C4-2B (cell line): ENCODE measurements around the gene ATP6AP1.

Experiments used
- ZFX ChIP-seq: fragments of 450-650 bp; IDR thresholded peaks from 2 replicates; pipeline ENCODE4 v1.6.1; 2017
- TF ChIP-seq, protein P1 (sequence below): fragments of 450-650 bp; conservative IDR thresholded peaks from 2 replicates; pipeline ENCODE4 v1.5.1; 2017; ENCODE audit warnings: mild to moderate bottlenecking

DNA sequence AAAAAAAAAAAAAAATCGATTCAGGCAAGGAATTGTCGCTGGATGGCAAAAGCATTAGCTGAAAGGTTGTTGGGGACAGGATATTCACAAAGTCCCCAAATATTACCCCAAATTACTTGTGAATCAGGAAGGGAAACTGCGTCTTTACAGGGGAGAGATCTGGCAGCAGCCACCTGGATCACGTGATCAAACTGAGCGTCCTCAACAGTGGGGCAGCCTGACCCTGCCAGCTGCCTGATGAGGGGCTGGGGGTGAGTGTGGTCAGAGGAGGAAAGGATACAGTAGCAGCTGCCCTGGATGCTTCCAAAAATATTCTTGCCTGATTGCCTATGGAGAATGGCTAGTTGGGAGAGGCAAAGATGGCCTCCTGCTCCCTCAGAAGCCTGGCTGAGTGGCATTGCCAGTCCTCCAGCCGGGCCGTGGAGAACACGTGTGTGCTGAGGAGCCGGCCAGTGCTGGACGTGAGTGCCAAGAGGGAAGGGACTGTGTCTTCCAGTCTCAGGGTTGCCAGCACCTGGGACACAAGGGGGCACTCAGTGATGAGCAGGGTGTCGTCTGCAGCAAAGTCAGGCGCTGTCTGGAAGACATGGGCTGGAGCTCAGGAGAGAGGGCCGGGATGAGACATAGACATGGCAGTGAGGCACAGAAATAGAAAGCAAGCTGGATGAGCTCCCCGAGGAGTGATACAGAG lies 53.6 kb downstream of the ATP6AP1 start:
- TF ChIP-seq, protein P1, sequence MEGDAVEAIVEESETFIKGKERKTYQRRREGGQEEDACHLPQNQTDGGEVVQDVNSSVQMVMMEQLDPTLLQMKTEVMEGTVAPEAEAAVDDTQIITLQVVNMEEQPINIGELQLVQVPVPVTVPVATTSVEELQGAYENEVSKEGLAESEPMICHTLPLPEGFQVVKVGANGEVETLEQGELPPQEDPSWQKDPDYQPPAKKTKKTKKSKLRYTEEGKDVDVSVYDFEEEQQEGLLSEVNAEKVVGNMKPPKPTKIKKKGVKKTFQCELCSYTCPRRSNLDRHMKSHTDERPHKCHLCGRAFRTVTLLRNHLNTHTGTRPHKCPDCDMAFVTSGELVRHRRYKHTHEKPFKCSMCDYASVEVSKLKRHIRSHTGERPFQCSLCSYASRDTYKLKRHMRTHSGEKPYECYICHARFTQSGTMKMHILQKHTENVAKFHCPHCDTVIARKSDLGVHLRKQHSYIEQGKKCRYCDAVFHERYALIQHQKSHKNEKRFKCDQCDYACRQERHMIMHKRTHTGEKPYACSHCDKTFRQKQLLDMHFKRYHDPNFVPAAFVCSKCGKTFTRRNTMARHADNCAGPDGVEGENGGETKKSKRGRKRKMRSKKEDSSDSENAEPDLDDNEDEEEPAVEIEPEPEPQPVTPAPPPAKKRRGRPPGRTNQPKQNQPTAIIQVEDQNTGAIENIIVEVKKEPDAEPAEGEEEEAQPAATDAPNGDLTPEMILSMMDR: no peak
- TF ChIP-seq ZFX: no peak
